OCI-LY1 (cell line): ENCODE results near the gene PLCB2.

Experiments used
- H2AFZ ChIP-seq: fragments of 200-600 bp; sonication (generic), shearing (Covaris generic); 2 replicates; pipeline ENCODE4 v1.6.0; 2014; ENCODE audit warnings: antibody characterized with exemption, mild to moderate bottlenecking, low read length
- H3F3A ChIP-seq: fragments of 200-600 bp; sonication (generic), shearing (Covaris generic); 2 replicates; pipeline ENCODE4 v1.6.0; 2014; ENCODE audit warnings: mild to moderate bottlenecking, antibody characterized with exemption, low read length, moderate library complexity; ENCODE audit not compliant: insufficient read depth
- H3K27ac ChIP-seq: fragments of 200-600 bp; sonication (generic); 2 replicates; pipeline ENCODE4 v1.5.1; 2014; ENCODE audit warnings: low read length, mixed run types, mild to moderate bottlenecking, low read depth; ENCODE audit not compliant: poor library complexity, severe bottlenecking
- H3K27me3 ChIP-seq: fragments of 200-600 bp; sonication (generic); 2 replicates; pipeline ENCODE4 v1.6.0; 2014; ENCODE audit warnings: antibody characterized with exemption, mild to moderate bottlenecking, low read length, moderate library complexity; ENCODE audit not compliant: insufficient read depth
- H3K36me3 ChIP-seq: fragments of 200-600 bp; sonication (generic); 2 replicates; pipeline ENCODE4 v1.6.1; 2014; ENCODE audit warnings: mild to moderate bottlenecking, antibody characterized with exemption, low read length, moderate library complexity, mixed read lengths; ENCODE audit not compliant: insufficient read depth
- H3K4me1 ChIP-seq: fragments of 200-600 bp; sonication (generic); 2 replicates; pipeline ENCODE4 v1.5.1; 2014; ENCODE audit warnings: mild to moderate bottlenecking, low read length, moderate library complexity; ENCODE audit not compliant: insufficient read depth, severe bottlenecking
- H3K4me2 ChIP-seq: fragments of 200-600 bp; sonication (generic), shearing (Covaris generic); 2 replicates; pipeline ENCODE4 v1.6.1; 2014; ENCODE audit warnings: low read length
- H3K4me3 ChIP-seq: fragments of 200-600 bp; sonication (generic); 2 replicates; pipeline ENCODE4 v1.5.1; 2014; ENCODE audit warnings: low read length, low read depth, mild to moderate bottlenecking, mixed read lengths; ENCODE audit not compliant: poor library complexity, severe bottlenecking
- H3K79me2 ChIP-seq: fragments of 200-600 bp; shearing (Covaris generic); 2 replicates; pipeline ENCODE4 v1.6.1; 2016; ENCODE audit warnings: mixed run types, low read length, mixed read lengths; ENCODE audit not compliant: insufficient read depth
- H3K9ac ChIP-seq: fragments of 200-600 bp; sonication (generic), shearing (Covaris generic); 2 replicates; pipeline ENCODE4 v1.6.1; 2014; ENCODE audit warnings: mild to moderate bottlenecking, low read length, mixed read lengths
- H3K9me2 ChIP-seq: fragments of 200-600 bp; sonication (generic), shearing (Covaris generic); 2 replicates; pipeline ENCODE4 v1.6.1; 2014; ENCODE audit warnings: low read depth, mild to moderate bottlenecking, low read length, mixed read lengths
- H3K9me3 ChIP-seq: fragments of 200-600 bp; shearing (Covaris generic); 2 replicates; pipeline ENCODE4 v1.6.1; 2014; ENCODE audit warnings: low read length, mixed read lengths
- H4K20me1 ChIP-seq: fragments of 200-600 bp; sonication (generic), shearing (Covaris generic); 2 replicates; pipeline ENCODE4 v1.6.0; 2016; ENCODE audit warnings: mild to moderate bottlenecking, low read length; ENCODE audit not compliant: insufficient read depth
- CTCF ChIP-seq: fragments of 200-600 bp; sonication (generic), shearing (Covaris generic); IDR thresholded peaks from 2 replicates; pipeline ENCODE4 v1.5.1; 2017; ENCODE audit warnings: mild to moderate bottlenecking, antibody characterized with exemption, low read length, moderate library complexity, mixed read lengths
- EZH2 ChIP-seq: fragments of 200-600 bp; sonication (generic), shearing (Covaris generic); IDR thresholded peaks from 2 replicates; pipeline ENCODE4 v1.8.0; 2017; ENCODE audit warnings: borderline replicate concordance, mixed run types, mild to moderate bottlenecking, antibody characterized with exemption, low read length, moderate library complexity, mixed read lengths

The PLCB2 gene

DNA sequence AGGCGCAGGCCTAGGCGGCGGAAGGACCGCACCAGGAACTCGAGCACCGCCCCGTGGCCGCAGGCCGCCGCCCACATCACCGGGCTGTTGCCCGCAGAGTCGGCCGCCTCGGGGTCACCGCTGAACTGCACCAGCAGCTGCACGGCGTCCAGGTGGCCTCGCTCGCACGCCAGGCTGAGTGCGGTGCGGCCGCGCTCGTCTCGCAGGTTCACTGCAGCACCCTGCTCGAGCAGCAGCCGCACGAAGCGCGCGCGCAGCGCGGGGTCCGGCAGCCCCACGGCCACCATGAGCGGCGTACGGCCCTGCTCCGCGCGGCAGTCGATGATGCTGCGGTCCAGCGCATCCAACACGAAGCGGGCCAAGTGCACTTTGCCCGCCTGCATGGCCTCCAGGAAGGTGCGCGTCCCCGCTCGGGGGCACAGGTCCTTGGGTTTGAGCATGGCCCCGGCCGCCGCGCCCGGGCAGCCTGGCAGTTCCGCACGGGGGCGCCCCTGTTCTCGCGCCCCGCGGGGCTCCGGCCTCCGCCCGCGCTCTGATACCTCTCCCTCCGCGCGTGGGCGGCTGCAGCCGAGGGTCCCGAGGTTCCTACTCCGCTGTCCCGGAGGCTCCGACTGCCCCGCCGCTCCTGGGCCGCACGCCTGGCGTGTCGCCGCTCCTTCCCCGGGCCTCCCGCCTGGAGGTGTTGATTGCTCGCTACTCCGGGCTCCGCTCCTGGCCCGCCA, 25.4 kb downstream of the PLCB2 start:
- Histone ChIP-seq H3K4me2 (peak overlapping the region; percentile 73), H2AFZ (no peak overlapping the region), H3K27ac (no peak overlapping the region)

DNA sequence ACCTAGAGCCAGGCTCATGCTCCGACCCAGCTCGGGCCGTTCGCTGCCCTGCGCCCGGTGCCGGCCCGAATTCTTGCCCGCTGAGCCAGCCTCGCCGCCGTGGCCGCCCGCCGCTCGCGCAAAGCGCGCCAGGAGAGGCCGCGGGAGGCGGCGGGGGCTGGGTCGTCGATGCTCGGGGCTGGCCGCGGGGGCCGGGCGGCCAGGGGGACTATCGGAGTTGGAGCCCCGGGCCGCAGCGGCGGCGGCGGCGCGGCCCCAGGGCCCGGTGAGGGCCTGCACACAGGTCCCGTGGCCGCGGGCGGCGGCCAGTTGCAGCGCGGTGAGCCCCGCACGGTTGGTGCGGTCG, 26.0 kb downstream of the PLCB2 start:
- no peaks in the 10 kb centered on the region for H3K9me3 ChIP-seq
- no peak overlapping the region for H3K9ac ChIP-seq
- TF ChIP-seq CTCF (no peak), EZH2 (no peak)
- H3K79me2 ChIP-seq, result no peaks in the 10 kb centered on the region
- no peak overlapping the region for H2AFZ ChIP-seq
- no peaks in the 10 kb centered on the region; the same call in 1 of the 2 replicates for H3K27me3 ChIP-seq
- no peaks in the 10 kb centered on the region for H4K20me1 ChIP-seq
- peak overlapping the region; percentile 73 for H3K4me2 ChIP-seq
- H3K9me2 ChIP-seq, result no peaks in the 10 kb centered on the region
- peaks cover 14% of the 10 kb centered on the region for H3K4me1 ChIP-seq
- H3F3A ChIP-seq, result no peaks in the 10 kb centered on the region
- H3K27ac ChIP-seq, result no peak overlapping the region
- no peaks in the 10 kb centered on the region for H3K36me3 ChIP-seq
- peak overlapping the region; percentile 59 for H3K4me3 ChIP-seq

More for the DNA sequence above, 25.4 kb downstream of the PLCB2 start:
- H3K27me3 ChIP-seq, result no peaks in the 10 kb centered on the region; the same call in 1 of the 2 replicates
- H4K20me1 ChIP-seq, result no peaks in the 10 kb centered on the region
- H3K9me2 ChIP-seq, result no peaks in the 10 kb centered on the region
- peak overlapping the region; percentile 14; the same call in 1 of the 2 replicates for H3K9ac ChIP-seq
- peaks cover 14% of the 10 kb centered on the region for H3K4me1 ChIP-seq
- H3K36me3 ChIP-seq, result no peaks in the 10 kb centered on the region
- no peaks in the 10 kb centered on the region for H3K79me2 ChIP-seq
- peak; percentile 68 for TF ChIP-seq CTCF
- TF ChIP-seq EZH2, result no peak
- H3F3A ChIP-seq, result no peaks in the 10 kb centered on the region
- H3K4me3 ChIP-seq, result peak overlapping the region; percentile 59
- no peaks in the 10 kb centered on the region for H3K9me3 ChIP-seq

DNA sequence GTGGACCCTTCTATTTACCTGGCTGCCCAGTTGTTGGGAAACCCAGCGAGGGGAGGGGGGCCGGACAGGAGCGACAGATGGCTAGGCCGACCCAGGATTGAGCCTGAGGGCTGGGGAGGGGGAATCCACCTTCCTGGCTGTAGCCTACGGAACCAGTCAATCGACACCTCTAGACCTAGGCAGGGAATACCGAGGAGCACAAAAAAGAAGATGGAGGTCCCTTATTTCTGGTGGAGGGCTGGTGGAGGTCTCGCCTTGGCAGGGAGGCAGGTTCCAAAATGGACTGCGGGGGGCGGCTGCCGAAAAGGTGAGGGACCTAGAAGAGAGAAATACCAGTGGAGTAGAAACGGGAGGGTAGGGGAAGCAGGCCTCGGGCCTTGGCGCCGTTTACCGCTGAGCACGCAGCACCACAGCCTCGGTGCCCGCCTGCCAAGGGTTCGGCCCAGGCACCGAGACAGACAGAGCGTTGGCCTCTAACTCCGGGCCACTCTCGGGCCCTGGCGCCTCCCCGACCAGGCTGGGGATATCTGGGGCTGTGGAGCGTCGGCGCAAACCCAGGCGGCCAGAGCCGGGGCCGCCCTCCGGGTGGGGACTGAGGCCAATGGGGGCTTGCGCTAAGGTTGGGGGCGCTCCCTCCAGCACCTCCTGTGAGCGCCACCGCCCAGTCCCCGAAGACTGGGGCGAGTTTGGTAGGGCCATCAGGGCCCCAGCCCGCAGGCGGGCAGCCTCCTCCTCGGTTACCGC, 26.5 kb downstream of the PLCB2 start:
- H3K27ac ChIP-seq, result no peak overlapping the region
- no peaks in the 10 kb centered on the region for H3K79me2 ChIP-seq
- no peak overlapping the region for H3K9ac ChIP-seq
- H3F3A ChIP-seq, result no peaks in the 10 kb centered on the region
- no peaks in the 10 kb centered on the region; the same call in 1 of the 2 replicates for H3K27me3 ChIP-seq
- no peaks in the 10 kb centered on the region for H3K36me3 ChIP-seq
- no peak overlapping the region for H3K4me2 ChIP-seq
- H3K4me1 ChIP-seq, result peaks cover 14% of the 10 kb centered on the region
- TF ChIP-seq EZH2 (no peak), CTCF (no peak)
- no peaks in the 10 kb centered on the region for H3K9me3 ChIP-seq
- no peaks in the 10 kb centered on the region for H4K20me1 ChIP-seq
- H3K4me3 ChIP-seq, result no peak overlapping the region
- no peak overlapping the region for H2AFZ ChIP-seq
- no peaks in the 10 kb centered on the region for H3K9me2 ChIP-seq
